Mammary epithelial cell (primary cell): Measurements from ENCODE around the gene LSM5.

Experiments used
- EZH2 ChIP-seq: IDR thresholded peaks from 2 replicates; pipeline ENCODE4 v1.6.1; 2012; ENCODE audit warnings: low read length, inconsistent platforms, borderline replicate concordance
- TF ChIP-seq, protein P1 (sequence below), 2 donors: IDR thresholded peaks in 1 of 2; conservative IDR thresholded peaks in 1 of 2; 2 replicates each; pipeline ENCODE4 v1.5.1; 2011 to 2012; ENCODE audit warnings: inconsistent platforms in 2 of 2, low read length in 2 of 2, mild to moderate bottlenecking in 2 of 2, control low read depth in 1 of 2, low read depth in 1 of 2; ENCODE audit not compliant: insufficient read depth in 1 of 2; ENCODE audit errors: extremely low read depth in 1 of 2

DNA sequence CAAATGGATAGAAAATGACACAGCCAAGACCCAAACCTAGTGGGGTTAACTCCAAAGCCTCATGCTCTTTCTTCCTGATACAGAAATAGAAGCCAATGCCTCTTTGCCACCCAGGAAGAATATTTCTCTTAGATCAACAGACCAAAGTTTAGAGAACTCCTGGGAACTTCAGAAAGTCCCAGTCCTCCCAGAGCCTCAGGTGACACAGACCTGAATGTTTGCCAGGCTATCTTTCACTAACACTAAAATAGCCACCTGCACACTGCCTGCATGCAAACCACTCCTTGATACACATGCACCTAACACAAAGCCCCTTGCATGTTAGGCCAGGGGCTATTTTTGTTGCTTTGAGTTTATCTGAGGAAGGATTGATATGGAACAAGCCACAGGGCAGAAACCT is 27.7 kb downstream of the LSM5 start:
- TF ChIP-seq, protein P1, sequence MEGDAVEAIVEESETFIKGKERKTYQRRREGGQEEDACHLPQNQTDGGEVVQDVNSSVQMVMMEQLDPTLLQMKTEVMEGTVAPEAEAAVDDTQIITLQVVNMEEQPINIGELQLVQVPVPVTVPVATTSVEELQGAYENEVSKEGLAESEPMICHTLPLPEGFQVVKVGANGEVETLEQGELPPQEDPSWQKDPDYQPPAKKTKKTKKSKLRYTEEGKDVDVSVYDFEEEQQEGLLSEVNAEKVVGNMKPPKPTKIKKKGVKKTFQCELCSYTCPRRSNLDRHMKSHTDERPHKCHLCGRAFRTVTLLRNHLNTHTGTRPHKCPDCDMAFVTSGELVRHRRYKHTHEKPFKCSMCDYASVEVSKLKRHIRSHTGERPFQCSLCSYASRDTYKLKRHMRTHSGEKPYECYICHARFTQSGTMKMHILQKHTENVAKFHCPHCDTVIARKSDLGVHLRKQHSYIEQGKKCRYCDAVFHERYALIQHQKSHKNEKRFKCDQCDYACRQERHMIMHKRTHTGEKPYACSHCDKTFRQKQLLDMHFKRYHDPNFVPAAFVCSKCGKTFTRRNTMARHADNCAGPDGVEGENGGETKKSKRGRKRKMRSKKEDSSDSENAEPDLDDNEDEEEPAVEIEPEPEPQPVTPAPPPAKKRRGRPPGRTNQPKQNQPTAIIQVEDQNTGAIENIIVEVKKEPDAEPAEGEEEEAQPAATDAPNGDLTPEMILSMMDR (conservative IDR thresholded peaks at IDR 0.05 in 1 of 2, IDR thresholded peaks at IDR 0.05 in 1 of 2; ENCODE audit: extremely low read depth in 1 of 2, insufficient read depth in 1 of 2, low read depth in 1 of 2, low read length in 2 of 2) = no peak
- no peak for TF ChIP-seq EZH2
